ENCODE data around the gene ARSK.

ARSK gene

DNA sequence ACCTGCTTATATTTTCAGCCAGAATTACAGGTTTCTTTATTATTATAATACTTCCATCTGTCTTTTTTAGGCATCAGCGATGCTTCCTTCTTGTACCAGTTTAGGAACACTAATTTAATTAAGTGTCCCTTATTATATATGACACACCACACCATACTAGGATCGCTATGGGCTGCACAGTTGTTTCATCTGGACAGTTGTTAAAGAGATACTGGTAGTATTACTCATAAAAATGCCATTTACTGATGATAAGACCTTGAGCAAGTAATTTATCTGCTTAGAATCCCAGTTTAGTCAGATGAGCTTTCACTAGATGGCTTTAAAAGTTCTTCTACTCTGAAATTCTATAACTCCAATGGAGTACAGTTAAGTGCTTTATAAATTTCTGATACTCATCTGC is 17.1 kb downstream of the ARSK start (continued):
- no peak for TF ChIP-seq ZNF19 (tag by site-specific recombination; IDR thresholded peaks at IDR 0.05; ENCODE audit: low read depth)
- TF ChIP-seq ZNF133 (tag by site-specific recombination; IDR thresholded peaks at IDR 0.05) = no peak
- no peak for TF ChIP-seq REPIN1 (tag by site-specific recombination; IDR thresholded peaks at IDR 0.05; ENCODE audit: low read depth)
- TF ChIP-seq ZNF335 (tag by site-specific recombination; conservative IDR thresholded peaks at IDR 0.05) = no peak
- TF ChIP-seq, protein P1, sequence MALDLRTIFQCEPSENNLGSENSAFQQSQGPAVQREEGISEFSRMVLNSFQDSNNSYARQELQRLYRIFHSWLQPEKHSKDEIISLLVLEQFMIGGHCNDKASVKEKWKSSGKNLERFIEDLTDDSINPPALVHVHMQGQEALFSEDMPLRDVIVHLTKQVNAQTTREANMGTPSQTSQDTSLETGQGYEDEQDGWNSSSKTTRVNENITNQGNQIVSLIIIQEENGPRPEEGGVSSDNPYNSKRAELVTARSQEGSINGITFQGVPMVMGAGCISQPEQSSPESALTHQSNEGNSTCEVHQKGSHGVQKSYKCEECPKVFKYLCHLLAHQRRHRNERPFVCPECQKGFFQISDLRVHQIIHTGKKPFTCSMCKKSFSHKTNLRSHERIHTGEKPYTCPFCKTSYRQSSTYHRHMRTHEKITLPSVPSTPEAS (tag by site-specific recombination; IDR thresholded peaks at IDR 0.05) = no peak
- no peak for TF ChIP-seq ZNF658 (tag by site-specific recombination; IDR thresholded peaks at IDR 0.05)
- no peak for TF ChIP-seq ZNF426 (tag by site-specific recombination; IDR thresholded peaks at IDR 0.05)
- TF ChIP-seq, protein P2, sequence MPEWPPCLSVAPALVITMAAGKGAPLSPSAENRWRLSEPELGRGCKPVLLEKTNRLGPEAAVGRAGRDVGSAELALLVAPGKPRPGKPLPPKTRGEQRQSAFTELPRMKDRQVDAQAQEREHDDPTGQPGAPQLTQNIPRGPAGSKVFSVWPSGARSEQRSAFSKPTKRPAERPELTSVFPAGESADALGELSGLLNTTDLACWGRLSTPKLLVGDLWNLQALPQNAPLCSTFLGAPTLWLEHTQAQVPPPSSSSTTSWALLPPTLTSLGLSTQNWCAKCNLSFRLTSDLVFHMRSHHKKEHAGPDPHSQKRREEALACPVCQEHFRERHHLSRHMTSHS (tag by site-specific recombination; IDR thresholded peaks at IDR 0.05) = no peak
- no peak for TF ChIP-seq ZNF549 (tag by site-specific recombination; IDR thresholded peaks at IDR 0.05)
- TF ChIP-seq ZNF311 (tag by site-specific recombination; IDR thresholded peaks at IDR 0.05; ENCODE audit: borderline replicate concordance) = no peak
- no peak for TF ChIP-seq ZNF701 (tag by site-specific recombination; IDR thresholded peaks at IDR 0.05)
- TF ChIP-seq, protein P3, sequence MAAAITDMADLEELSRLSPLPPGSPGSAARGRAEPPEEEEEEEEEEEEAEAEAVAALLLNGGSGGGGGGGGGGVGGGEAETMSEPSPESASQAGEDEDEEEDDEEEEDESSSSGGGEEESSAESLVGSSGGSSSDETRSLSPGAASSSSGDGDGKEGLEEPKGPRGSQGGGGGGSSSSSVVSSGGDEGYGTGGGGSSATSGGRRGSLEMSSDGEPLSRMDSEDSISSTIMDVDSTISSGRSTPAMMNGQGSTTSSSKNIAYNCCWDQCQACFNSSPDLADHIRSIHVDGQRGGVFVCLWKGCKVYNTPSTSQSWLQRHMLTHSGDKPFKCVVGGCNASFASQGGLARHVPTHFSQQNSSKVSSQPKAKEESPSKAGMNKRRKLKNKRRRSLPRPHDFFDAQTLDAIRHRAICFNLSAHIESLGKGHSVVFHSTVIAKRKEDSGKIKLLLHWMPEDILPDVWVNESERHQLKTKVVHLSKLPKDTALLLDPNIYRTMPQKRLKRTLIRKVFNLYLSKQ (tag by site-specific recombination; IDR thresholded peaks at IDR 0.05; ENCODE audit: borderline replicate concordance) = no peak
- TF ChIP-seq MEIS1 (CRISPR knock-in tag; IDR thresholded peaks at IDR 0.05; ENCODE audit: borderline replicate concordance) = no peak
- no peak for TF ChIP-seq ZNF707 (tag by site-specific recombination; IDR thresholded peaks at IDR 0.05)

DNA sequence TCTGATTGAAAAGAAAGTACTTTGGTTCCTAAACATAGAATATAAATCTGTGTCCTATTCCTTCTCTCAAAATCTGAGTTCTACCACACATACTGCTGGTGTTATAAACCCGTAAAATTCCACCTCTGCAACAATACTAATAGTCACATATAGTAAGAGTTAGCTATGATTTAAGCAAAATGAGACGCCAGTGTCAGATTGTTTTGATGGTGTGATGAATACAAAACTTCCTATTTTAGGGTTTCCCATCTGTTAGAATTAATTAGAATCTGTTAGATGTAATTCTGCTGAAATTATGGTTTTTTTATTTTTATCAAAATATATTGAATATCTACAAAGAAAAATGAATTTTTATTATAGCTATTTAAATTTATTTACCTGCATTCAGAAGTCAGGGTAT is 26.7 kb downstream of the ARSK start:
- Histone ChIP-seq H3K9me3 (ENCODE audit: control insufficient read depth, insufficient read depth, low read depth, low read length) (no peaks in the 10 kb centered on the region), H3K36me3 (ENCODE audit: control insufficient read depth in 2 of 2, insufficient read depth in 1 of 2, low read length in 2 of 2) (peaks cover 0 to 3% of the 10 kb centered on the region in 2 experiments; a peak in 1 of 3 replicates), H3K4me1 (ENCODE audit: control insufficient read depth, insufficient read depth, low read length) (no peaks in the 10 kb centered on the region), H3K4me3 (ENCODE audit: low read depth, low read length) (no peak overlapping the region), H3K27ac (ENCODE audit: extremely low read depth, low read depth, low read length) (no peak overlapping the region)
- CTCF ChIA-PET = interaction anchor here (0.6 kb wide), 1 partner anchor 10 kb away, joined by 4 read pairs; no protein-coding TSS in a partner anchor
- POLR2A ChIA-PET = no interaction called here
- TF ChIP-seq, protein P4, sequence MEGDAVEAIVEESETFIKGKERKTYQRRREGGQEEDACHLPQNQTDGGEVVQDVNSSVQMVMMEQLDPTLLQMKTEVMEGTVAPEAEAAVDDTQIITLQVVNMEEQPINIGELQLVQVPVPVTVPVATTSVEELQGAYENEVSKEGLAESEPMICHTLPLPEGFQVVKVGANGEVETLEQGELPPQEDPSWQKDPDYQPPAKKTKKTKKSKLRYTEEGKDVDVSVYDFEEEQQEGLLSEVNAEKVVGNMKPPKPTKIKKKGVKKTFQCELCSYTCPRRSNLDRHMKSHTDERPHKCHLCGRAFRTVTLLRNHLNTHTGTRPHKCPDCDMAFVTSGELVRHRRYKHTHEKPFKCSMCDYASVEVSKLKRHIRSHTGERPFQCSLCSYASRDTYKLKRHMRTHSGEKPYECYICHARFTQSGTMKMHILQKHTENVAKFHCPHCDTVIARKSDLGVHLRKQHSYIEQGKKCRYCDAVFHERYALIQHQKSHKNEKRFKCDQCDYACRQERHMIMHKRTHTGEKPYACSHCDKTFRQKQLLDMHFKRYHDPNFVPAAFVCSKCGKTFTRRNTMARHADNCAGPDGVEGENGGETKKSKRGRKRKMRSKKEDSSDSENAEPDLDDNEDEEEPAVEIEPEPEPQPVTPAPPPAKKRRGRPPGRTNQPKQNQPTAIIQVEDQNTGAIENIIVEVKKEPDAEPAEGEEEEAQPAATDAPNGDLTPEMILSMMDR (tag by site-specific recombination; IDR thresholded peaks at IDR 0.05) = no peak
- TF ChIP-seq HOXC10 (CRISPR knock-in tag; IDR thresholded peaks at IDR 0.05) = no peak
- no peak for TF ChIP-seq ZNF529 (tag by site-specific recombination; IDR thresholded peaks at IDR 0.05; ENCODE audit: insufficient replicate concordance)
- no peak for TF ChIP-seq ZNF677 (tag by site-specific recombination; IDR thresholded peaks at IDR 0.05)
- no peak for TF ChIP-seq YY2 (tag by site-specific recombination; IDR thresholded peaks at IDR 0.05)
- TF ChIP-seq, protein P5, sequence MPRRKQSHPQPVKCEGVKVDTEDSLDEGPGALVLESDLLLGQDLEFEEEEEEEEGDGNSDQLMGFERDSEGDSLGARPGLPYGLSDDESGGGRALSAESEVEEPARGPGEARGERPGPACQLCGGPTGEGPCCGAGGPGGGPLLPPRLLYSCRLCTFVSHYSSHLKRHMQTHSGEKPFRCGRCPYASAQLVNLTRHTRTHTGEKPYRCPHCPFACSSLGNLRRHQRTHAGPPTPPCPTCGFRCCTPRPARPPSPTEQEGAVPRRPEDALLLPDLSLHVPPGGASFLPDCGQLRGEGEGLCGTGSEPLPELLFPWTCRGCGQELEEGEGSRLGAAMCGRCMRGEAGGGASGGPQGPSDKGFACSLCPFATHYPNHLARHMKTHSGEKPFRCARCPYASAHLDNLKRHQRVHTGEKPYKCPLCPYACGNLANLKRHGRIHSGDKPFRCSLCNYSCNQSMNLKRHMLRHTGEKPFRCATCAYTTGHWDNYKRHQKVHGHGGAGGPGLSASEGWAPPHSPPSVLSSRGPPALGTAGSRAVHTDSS (tag by site-specific recombination; IDR thresholded peaks at IDR 0.05) = no peak
- no peak for TF ChIP-seq FEZF1 (tag by site-specific recombination; IDR thresholded peaks at IDR 0.05)

All from HEK293 (cell line).